ENCODE results near the gene MT1B.

Gene MT1B

DNA sequence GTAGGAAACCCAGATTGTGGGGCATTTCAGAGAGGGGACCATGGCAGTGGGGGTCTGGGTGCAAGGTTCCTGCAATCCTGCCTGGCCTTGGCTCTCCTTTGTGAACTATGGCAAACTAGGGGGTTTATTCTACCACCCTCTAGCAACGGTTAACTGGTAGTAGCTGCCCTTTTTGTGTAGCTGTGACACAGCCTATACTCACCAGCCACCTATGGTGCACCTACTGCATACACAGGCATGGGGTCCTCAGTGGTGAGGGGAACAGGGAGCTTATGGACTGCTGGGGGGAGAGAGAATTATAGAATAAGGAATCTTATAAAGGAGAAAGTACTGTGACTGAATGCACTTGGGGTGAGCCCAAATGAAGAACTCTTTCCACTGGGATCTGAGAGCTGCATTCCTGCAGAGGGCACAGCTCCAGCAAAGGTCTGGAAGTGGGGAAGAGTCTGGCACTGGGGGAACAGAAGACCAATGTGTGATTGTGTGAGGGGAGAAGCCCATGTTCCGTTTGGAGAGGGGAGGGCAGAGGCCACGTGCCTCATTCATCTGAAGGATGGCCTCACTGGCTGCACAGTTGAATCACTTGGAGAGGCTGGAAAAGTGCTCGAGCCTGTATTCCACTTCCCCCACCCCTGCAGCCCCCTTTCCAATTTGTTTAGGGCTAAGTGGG, 32.7 kb downstream of the MT1B start:
- no peak overlapping the region for H3K23ac ChIP-seq (ENCODE audit: low read length)
- no peak overlapping the region for H3K56ac ChIP-seq (ENCODE audit: low read length)
- no CpG with 5 or more reads among the region's 4 CpGs for WGBS (ENCODE audit: extremely low coverage, insufficient coverage, low lambda C conversion rate)
- no peak overlapping the region for H3K27ac ChIP-seq (ENCODE audit: low read depth, low read length)
- H3K4me3 ChIP-seq (ENCODE audit: low read length), result no peak overlapping the region
- no peaks in the 10 kb centered on the region for H3K79me1 ChIP-seq (ENCODE audit: low read length)
- H2BK120ac ChIP-seq (ENCODE audit: low read depth, low read length), result no peak overlapping the region
- H3K79me2 ChIP-seq (ENCODE audit: control insufficient read depth, insufficient read depth, low read length), result no peaks in the 10 kb centered on the region
- H4K5ac ChIP-seq (ENCODE audit: low read length), result no peak overlapping the region
- H4K8ac ChIP-seq (ENCODE audit: low read depth, low read length), result no peak overlapping the region
- no peak overlapping the region for H3K4me2 ChIP-seq (ENCODE audit: low read length)
- no peak overlapping the region for H2AK5ac ChIP-seq (ENCODE audit: low read length)
- no peak overlapping the region for H2BK5ac ChIP-seq (ENCODE audit: low read length)
- no peak for DNase-seq
- no peak overlapping the region for H3K18ac ChIP-seq (ENCODE audit: low read length)
- no peaks in the 10 kb centered on the region for H3K27me3 ChIP-seq (ENCODE audit: insufficient read depth, low read length, poor library complexity)
- H3K4me1 ChIP-seq (ENCODE audit: control insufficient read depth, low read depth, low read length), result peaks cover 5% of the 10 kb centered on the region
- no peak overlapping the region for H3K9ac ChIP-seq (ENCODE audit: low read length)
- no peak overlapping the region for H2BK15ac ChIP-seq (replicated peaks; ENCODE audit: low read depth)
- no peaks in the 10 kb centered on the region for H3K36me3 ChIP-seq (ENCODE audit: control insufficient read depth, insufficient read depth, low read length)
- no peak overlapping the region for H3K4ac ChIP-seq (ENCODE audit: low read depth, low read length)

DNA sequence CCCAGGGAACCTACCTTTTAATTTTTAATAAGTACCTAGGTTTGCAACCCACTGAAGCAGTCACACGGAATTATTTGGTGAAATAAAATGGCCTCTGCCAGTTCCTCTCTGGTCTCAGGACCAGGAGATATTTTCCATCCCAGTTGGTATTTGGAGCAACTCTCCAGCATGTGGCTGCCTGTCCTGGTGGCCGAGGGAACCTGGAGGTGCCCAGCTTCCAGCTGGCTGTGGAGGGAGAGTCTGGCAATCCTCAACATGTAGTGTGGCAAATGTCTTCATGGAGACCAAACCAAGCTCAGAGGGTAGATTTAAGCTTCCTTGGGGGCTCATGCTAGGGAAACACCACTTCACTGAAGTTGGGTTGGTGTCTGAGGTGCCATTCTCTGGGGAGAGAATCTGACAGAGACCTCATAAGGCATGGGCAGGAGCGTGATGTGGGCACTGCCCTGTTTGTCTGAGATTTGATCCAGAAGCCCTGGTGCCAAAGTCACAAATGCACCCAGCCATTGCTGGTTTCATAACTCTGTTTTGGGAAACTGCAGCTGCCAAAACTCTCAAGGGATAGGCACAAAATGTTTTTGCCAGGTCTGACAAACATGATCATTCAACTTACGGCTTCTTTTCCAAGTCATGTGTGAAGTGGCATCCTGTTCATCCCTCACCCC, 33.4 kb downstream of the MT1B start:
- Histone ChIP-seq H3K4me2 (ENCODE audit: low read length) (no peak overlapping the region), H2BK15ac (replicated peaks; ENCODE audit: low read depth) (no peak overlapping the region), H2BK120ac (ENCODE audit: low read depth, low read length) (no peak overlapping the region), H3K9ac (ENCODE audit: low read length) (no peak overlapping the region), H3K79me1 (ENCODE audit: low read length) (no peaks in the 10 kb centered on the region), H4K8ac (ENCODE audit: low read depth, low read length) (no peak overlapping the region), H4K5ac (ENCODE audit: low read length) (no peak overlapping the region), H3K56ac (ENCODE audit: low read length) (no peak overlapping the region), H3K79me2 (ENCODE audit: control insufficient read depth, insufficient read depth, low read length) (no peaks in the 10 kb centered on the region), H2BK5ac (ENCODE audit: low read length) (no peak overlapping the region), H3K27ac (ENCODE audit: low read depth, low read length) (no peak overlapping the region), H3K4me3 (ENCODE audit: low read length) (no peak overlapping the region), H3K18ac (ENCODE audit: low read length) (no peak overlapping the region), H3K36me3 (ENCODE audit: control insufficient read depth, insufficient read depth, low read length) (no peaks in the 10 kb centered on the region), H2AK5ac (ENCODE audit: low read length) (no peak overlapping the region), H3K4ac (ENCODE audit: low read depth, low read length) (no peak overlapping the region), H3K23ac (ENCODE audit: low read length) (no peak overlapping the region), H3K27me3 (ENCODE audit: insufficient read depth, low read length, poor library complexity) (no peaks in the 10 kb centered on the region), H3K4me1 (ENCODE audit: control insufficient read depth, low read depth, low read length) (peaks cover 5% of the 10 kb centered on the region)
- WGBS (ENCODE audit: extremely low coverage, insufficient coverage, low lambda C conversion rate), result no CpG with 5 or more reads among the region's 4 CpGs
- no peak for DNase-seq

DNA sequence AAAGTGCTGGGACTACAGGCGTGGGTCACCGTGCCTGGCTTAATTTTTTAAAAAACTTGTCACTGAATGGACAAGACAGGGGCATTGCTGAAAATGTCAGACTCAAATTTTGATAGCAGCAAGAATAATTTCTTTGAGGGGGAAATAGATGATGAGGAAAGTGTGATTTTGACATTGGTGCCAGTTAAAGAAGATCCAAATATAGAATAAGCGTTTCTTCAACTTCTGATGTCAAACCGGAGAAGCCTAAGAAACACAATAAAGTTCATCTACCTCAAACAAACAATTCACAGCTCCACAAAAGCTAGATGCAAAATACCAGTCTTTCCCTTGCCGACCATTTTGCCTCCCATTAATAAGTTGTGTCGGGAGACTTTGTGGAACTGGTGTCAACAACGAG, 35.1 kb downstream of the MT1B start:
- Histone ChIP-seq H4K5ac (ENCODE audit: low read length) (no peak overlapping the region), H3K36me3 (ENCODE audit: control insufficient read depth, insufficient read depth, low read length) (no peaks in the 10 kb centered on the region), H3K79me1 (ENCODE audit: low read length) (no peaks in the 10 kb centered on the region), H3K4me2 (ENCODE audit: low read length) (no peak overlapping the region), H3K27me3 (ENCODE audit: insufficient read depth, low read length, poor library complexity) (no peaks in the 10 kb centered on the region), H3K18ac (ENCODE audit: low read length) (no peak overlapping the region), H3K79me2 (ENCODE audit: control insufficient read depth, insufficient read depth, low read length) (no peaks in the 10 kb centered on the region), H3K4me1 (ENCODE audit: control insufficient read depth, low read depth, low read length) (peaks cover 5% of the 10 kb centered on the region), H3K4me3 (ENCODE audit: low read length) (no peak overlapping the region), H3K4ac (ENCODE audit: low read depth, low read length) (no peak overlapping the region), H3K27ac (ENCODE audit: low read depth, low read length) (no peak overlapping the region), H3K9ac (ENCODE audit: low read length) (no peak overlapping the region), H2AK5ac (ENCODE audit: low read length) (no peak overlapping the region), H3K23ac (ENCODE audit: low read length) (no peak overlapping the region), H2BK5ac (ENCODE audit: low read length) (no peak overlapping the region), H3K56ac (ENCODE audit: low read length) (no peak overlapping the region), H2BK120ac (ENCODE audit: low read depth, low read length) (no peak overlapping the region), H4K8ac (ENCODE audit: low read depth, low read length) (no peak overlapping the region), H2BK15ac (replicated peaks; ENCODE audit: low read depth) (no peak overlapping the region)
- no CpG with 5 or more reads among the region's 7 CpGs for WGBS (ENCODE audit: extremely low coverage, insufficient coverage, low lambda C conversion rate)
- DNase-seq, result no peak

DNA sequence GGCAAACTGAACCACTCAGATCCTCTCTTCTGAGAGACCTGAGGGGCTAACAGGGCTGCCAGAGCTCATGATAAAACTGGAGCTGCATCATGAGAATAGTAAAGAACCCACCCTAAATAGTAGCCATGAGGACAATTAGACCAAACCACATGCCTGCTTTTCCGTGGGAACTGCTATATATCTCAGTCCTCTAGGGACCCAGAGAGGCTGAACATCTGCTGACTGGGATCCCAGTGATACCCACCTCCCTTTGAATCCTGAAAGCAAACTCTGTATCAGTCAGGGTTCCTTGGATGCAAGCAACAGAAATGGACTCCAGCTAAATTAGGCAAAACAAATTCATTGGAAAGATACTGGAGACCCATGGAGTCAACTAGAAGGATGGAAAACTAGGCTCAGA, 37.1 kb downstream of the MT1B start:
- no peak overlapping the region for H3K23ac ChIP-seq (ENCODE audit: low read length)
- H2BK120ac ChIP-seq (ENCODE audit: low read depth, low read length), result no peak overlapping the region
- no peak overlapping the region for H2BK15ac ChIP-seq (replicated peaks; ENCODE audit: low read depth)
- H3K27ac ChIP-seq (ENCODE audit: low read depth, low read length), result no peak overlapping the region
- H3K4ac ChIP-seq (ENCODE audit: low read depth, low read length), result no peak overlapping the region
- no peak overlapping the region for H3K18ac ChIP-seq (ENCODE audit: low read length)
- H3K9ac ChIP-seq (ENCODE audit: low read length), result no peak overlapping the region
- no peaks in the 10 kb centered on the region for H3K27me3 ChIP-seq (ENCODE audit: insufficient read depth, low read length, poor library complexity)
- no peak overlapping the region for H2BK5ac ChIP-seq (ENCODE audit: low read length)
- no peak overlapping the region for H3K56ac ChIP-seq (ENCODE audit: low read length)
- H2AK5ac ChIP-seq (ENCODE audit: low read length), result no peak overlapping the region
- H3K36me3 ChIP-seq (ENCODE audit: control insufficient read depth, insufficient read depth, low read length), result no peaks in the 10 kb centered on the region
- no peak overlapping the region for H3K4me2 ChIP-seq (ENCODE audit: low read length)
- no peaks in the 10 kb centered on the region for H3K4me1 ChIP-seq (ENCODE audit: control insufficient read depth, low read depth, low read length)
- H3K79me1 ChIP-seq (ENCODE audit: low read length), result no peaks in the 10 kb centered on the region
- no peak overlapping the region for H4K5ac ChIP-seq (ENCODE audit: low read length)
- H3K79me2 ChIP-seq (ENCODE audit: control insufficient read depth, insufficient read depth, low read length), result no peaks in the 10 kb centered on the region
- H4K8ac ChIP-seq (ENCODE audit: low read depth, low read length), result no peak overlapping the region
- DNase-seq, result no peak
- H3K4me3 ChIP-seq (ENCODE audit: low read length), result no peak overlapping the region
- no CpG with 5 or more reads among the region's 1 CpG for WGBS (ENCODE audit: extremely low coverage, insufficient coverage, low lambda C conversion rate)

DNA sequence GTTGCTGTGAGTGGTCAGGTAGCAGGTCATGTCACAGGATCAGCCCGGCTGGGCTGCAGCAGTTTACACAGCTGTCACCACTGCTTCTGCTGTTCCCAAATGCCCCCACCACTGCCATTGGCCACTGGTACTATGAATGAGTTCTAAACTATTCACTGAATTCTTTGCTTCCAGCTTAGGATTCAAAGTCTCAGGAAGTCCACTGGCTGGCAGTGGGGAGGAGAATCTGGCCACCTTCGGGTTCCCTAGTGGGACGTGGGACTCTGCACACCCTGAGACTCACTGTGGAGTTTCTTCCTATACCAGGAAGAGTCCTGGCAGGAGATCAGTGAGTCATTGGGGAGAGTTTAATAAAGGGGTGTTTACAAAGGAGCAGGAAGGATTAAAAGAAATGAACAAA, 37.5 kb downstream of the MT1B start:
- H4K5ac ChIP-seq (ENCODE audit: low read length), result no peak overlapping the region
- no peak for DNase-seq
- H4K8ac ChIP-seq (ENCODE audit: low read depth, low read length), result no peak overlapping the region
- H3K9ac ChIP-seq (ENCODE audit: low read length), result no peak overlapping the region
- no peaks in the 10 kb centered on the region for H3K79me1 ChIP-seq (ENCODE audit: low read length)
- H3K4me1 ChIP-seq (ENCODE audit: control insufficient read depth, low read depth, low read length), result no peaks in the 10 kb centered on the region
- H3K79me2 ChIP-seq (ENCODE audit: control insufficient read depth, insufficient read depth, low read length), result no peaks in the 10 kb centered on the region
- H2BK15ac ChIP-seq (replicated peaks; ENCODE audit: low read depth), result no peak overlapping the region
- H3K4me2 ChIP-seq (ENCODE audit: low read length), result no peak overlapping the region
- no CpG with 5 or more reads among the region's 3 CpGs for WGBS (ENCODE audit: extremely low coverage, insufficient coverage, low lambda C conversion rate)
- H2BK5ac ChIP-seq (ENCODE audit: low read length), result no peak overlapping the region
- no peak overlapping the region for H2AK5ac ChIP-seq (ENCODE audit: low read length)
- no peaks in the 10 kb centered on the region for H3K27me3 ChIP-seq (ENCODE audit: insufficient read depth, low read length, poor library complexity)
- no peak overlapping the region for H2BK120ac ChIP-seq (ENCODE audit: low read depth, low read length)
- H3K18ac ChIP-seq (ENCODE audit: low read length), result no peak overlapping the region
- no peak overlapping the region for H3K4me3 ChIP-seq (ENCODE audit: low read length)
- H3K4ac ChIP-seq (ENCODE audit: low read depth, low read length), result no peak overlapping the region
- no peak overlapping the region for H3K56ac ChIP-seq (ENCODE audit: low read length)
- no peak overlapping the region for H3K23ac ChIP-seq (ENCODE audit: low read length)
- H3K36me3 ChIP-seq (ENCODE audit: control insufficient read depth, insufficient read depth, low read length), result no peaks in the 10 kb centered on the region
- H3K27ac ChIP-seq (ENCODE audit: low read depth, low read length), result no peak overlapping the region

Measured in mesendoderm (in vitro differentiated cells).